GM12875 (cell line): ENCODE results near the gene GASK1B.
A peak's percentile ranks its signal among the peaks of the same experiment; 100 is the strongest.

Source experiments
- H3K4me3 ChIP-seq: one replicate; pipeline ENCODE4 v1.5.1; 2011; ENCODE audit warnings: low read depth, low read length, control low read depth
- CTCF ChIP-seq: IDR thresholded peaks from 2 replicates; pipeline ENCODE4 v1.5.1; 2011; ENCODE audit warnings: low read depth, mild to moderate bottlenecking, control low read depth, inconsistent platforms, low read length, moderate library complexity, borderline replicate concordance; ENCODE audit not compliant: insufficient read depth

The GASK1B gene

GRCh38 chr4:158201322-158201721, 28.5 kb upstream of the GASK1B start:
- no peak for TF ChIP-seq CTCF
- no peak overlapping the region for H3K4me3 ChIP-seq

DNA sequence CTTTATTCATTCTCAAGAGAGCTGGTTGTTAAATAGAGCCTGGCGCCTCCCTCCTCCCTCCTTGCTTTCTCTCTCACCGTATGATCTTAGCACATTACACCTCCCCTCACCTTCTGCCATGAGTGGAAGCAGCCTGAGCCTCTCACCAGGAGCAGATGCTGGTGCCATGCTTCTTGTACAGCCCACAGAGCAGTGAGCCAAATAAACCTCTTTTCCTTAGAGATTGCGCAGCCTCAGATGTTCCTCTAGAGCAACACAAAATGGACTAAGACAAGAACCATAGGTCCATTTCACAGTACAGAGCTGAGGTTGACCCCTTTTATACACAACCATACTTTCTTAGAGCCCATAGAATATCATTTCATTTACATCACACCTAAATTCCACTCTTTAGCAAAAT, 27.4 kb upstream of the GASK1B start:
- no peak overlapping the region for H3K4me3 ChIP-seq
- no peak for TF ChIP-seq CTCF

- no peak overlapping the region for H3K4me3 ChIP-seq
- TF ChIP-seq CTCF = no peak
Observed at GRCh38 chr4:158197194-158197776, 24.5 kb upstream of the GASK1B start.

DNA sequence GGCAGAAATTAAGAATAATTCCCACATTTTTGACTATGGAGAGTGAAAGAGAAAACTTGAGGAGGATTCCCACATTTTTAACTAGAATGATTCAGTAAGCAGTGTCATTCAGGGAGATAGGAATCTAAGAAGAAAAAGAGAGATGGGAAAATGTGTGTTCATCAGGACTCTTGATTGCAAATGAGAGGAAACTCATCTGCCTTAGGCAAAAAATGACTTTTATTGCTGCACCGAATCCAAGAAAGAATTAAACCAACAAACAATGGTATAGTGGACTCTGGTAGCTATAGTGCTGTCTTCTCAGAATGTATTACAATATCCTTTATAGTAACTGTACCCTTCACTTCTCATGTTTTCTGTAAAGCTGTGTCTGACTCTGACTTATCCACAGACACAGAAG, 22.5 kb upstream of the GASK1B start:
- H3K4me3 ChIP-seq = no peak overlapping the region
- no peak for TF ChIP-seq CTCF

DNA sequence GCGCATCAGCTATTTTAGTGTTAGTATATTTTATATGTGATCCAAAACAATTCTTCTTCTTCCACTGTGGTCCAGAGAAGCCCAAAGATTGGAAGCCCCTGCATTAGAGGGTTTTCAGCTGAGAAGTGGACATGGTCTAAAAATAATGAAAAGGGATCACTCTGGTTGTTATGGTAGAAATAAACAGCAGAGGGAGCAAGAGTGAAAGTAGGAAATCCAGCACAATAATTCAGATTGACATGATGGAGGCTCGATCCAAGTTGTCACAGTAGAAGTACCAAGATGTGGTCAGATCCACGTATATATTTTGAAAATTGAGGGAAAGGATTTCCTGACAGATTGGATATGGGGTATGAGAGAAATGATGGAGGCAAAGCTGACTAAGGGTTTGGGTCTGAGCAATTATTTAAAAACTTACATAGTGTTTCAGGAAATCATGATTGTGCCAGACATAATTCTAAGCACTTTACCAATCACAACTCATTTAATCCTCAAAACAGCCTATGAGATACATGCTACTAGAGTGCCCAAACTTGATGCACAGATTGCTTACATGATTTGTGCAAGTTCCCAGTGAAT, 20.4 kb upstream of the GASK1B start:
- peak; percentile 28; the same call in 1 of the 2 replicates for TF ChIP-seq CTCF
- no peak overlapping the region for H3K4me3 ChIP-seq

GRCh38 chr4:158192439-158193158, 19.8 kb upstream of the GASK1B start:
- H3K4me3 ChIP-seq = no peak overlapping the region
- no peak for TF ChIP-seq CTCF

DNA sequence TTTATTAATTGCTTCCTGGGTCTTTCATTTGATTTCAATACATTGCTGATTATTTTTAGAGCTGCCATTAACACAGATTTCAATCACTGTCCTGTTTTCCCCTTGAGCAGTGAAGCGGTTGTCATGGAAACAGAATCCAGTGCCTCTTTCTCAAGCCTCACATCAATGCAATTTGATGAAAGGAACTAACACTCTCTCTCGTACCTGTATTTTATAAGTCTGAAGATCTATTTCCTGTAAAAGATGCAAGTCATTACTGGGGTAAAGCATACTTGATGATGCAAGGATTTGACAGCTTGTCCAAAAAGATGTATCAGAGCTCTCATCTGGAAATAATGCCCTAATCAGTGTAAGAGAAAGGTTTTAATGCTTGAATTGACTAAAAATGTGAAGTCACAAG, 17.9 kb upstream of the GASK1B start:
- no peak for TF ChIP-seq CTCF

More for the DNA sequence above, 17.9 kb upstream of the GASK1B start:
- H3K4me3 ChIP-seq = no peak overlapping the region
